CD4-positive, alpha-beta T cell treated with Interleukin-4 for 4 hours (primary cell): ENCODE results near the gene ARHGEF16.

Source experiments
- DNase-seq: peaks from one replicate; pipeline ENCODE4 v3.0.0-alpha.2; 2020

The ARHGEF16 gene

DNA sequence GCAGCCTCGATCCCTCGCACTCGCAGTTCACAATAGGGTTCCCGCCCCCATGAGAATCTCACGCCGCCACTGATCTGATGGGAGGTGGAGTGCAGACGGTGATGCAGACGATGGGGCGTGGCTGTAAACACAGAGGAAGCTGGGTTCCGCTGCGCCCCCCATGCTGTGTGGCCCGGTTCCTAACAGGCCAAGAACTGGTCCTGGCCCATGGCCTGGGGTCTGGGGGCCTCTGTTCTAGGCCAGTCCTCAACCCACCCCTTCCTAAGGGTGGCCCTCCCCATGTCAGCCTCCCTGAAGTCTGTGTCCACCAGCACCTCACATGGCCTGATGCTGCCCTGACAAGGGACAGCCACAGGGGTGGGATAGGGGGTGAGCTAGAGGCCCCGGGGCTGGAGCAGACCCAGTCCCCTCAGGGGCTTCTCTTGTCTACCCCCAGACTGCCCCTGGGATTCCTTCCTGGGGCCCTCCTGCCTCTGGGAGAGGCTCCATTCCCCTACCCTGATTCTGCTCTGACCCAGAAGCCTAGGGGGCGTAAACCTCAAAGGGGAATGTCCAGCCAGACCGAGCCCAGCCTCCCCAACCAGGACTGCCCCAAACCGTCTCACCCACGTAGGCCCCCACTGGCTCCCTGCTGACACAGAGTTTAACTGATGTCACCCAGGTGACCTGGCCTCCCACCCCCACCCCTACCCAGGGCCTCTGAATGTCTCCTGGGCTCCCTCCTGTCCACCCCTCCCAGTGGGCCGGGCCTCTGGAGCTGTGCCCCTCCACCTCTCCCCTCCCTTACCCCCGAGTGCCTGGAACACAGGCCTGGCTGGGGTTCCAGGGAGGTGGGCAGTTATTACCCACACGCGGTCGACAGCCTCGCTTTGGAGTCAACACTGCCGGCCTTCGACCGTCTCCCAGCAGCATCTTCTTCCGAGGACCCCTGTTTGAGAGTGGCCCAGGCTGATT, 14.8 kb upstream of the ARHGEF16 start:
- DNase-seq: no peak

DNA sequence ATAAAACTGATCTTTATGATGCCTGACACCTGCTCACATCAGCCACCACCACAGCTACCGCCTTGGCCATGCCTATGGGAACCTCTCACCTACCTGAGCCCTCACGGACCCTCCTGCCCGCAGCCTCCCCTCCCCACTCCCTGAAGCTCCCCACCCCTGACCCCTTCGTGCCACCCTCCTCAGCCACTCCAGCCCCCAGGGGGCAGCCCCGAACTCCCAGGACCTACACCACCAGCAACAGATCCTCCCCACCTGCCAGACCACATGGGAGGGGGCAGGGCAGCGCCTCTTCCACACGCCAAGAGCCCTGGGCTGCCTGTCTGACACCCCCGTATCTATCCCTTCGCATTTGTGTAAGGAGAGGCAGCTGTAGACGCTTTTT, 14.2 kb upstream of the ARHGEF16 start:
- DNase-seq: no peak

DNA sequence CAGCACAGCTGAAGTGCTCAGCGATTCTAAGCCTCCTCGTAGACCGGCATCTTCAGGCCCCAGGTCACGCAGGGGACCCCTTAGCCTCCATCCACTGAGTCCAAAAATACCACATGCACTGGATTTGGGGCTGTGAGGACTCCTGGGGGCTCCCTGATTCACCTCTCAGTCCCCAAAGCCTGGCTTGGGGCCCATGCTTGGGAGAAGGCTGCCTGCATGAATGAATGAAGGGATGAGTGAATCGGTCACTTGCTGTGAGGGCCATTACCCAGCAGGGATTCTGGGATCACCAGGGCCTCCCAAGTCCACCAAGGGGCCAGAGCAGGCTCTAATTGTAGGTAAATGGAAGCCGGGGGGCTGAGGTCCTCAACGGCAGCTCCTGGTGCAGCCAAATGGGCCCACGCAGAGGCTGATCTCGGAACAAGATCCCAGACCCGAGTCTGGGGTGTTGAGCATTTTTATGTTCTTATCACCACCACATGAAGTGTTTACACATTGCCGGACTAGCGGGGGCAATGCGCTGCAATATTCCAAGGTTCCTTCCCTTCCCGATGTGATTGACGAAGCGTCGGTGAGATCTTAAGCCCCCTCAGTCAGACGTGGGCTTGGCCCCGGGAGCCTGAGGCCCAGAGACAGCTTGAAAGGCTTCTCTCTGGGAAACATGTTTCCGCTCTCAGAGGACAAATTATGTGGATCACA, 13.6 kb upstream of the ARHGEF16 start:
- DNase-seq: no peak

DNA sequence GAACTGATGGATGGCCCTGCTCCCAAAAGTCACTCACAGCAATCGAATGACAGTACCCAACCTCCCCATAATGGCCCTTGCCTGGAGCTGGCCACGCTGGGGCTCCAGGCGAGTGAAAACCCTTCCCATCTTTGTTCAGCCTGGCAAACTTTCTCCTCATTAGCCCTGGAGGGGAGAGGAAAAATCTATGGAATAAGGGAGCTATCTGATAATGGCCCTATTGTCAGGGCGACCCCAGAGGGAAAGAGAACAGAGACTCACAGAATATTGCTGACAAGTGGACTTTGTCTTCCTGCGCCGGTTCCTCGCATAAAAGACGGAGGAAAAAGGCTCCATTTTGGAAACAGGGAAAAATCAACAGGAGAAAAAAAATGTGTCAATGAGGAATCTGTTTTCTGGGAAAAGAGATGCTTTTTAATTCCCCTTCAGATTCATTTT, 13.0 kb upstream of the ARHGEF16 start:
- DNase-seq: no peak

DNA sequence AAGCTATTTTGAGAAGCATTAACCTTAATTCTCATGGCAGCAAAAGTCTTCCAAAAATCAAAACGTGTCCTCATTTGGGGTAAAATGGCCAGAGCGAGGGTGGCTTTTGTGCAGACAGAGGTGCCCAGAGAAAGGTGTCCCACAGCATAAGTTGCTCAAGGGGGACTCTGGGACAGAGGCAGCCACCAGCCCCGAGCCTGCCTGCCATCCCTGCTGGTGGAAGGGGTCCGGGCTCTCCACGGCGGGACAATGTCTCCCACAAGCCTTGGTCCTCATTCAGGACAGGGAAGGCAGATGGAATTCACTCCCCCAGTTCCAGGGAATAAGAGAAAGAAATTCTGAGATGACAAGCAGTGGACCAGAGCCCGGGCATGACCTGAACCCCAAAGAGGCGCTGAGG, 12.6 kb upstream of the ARHGEF16 start:
- no peak for DNase-seq

DNA sequence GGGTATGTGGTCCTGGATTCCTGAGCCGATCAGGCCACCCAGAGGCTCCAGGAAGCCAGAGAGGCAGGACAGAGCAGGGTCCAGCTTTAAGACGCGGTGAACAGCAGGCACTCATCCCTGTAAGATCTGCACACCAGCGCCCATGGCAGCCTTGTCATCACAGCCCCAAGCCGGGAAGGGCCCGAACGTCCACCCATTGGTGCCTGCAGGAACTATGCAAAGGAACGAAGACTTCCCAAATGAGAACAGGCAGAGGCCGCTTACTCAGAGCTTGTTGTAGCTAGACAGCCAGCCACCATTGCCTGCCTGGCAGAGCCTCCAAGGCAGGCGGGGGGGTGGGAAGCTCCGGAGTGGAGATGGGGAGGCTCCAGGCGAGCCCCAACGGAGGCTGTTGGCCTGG, 12.1 kb upstream of the ARHGEF16 start:
- DNase-seq: no peak

DNA sequence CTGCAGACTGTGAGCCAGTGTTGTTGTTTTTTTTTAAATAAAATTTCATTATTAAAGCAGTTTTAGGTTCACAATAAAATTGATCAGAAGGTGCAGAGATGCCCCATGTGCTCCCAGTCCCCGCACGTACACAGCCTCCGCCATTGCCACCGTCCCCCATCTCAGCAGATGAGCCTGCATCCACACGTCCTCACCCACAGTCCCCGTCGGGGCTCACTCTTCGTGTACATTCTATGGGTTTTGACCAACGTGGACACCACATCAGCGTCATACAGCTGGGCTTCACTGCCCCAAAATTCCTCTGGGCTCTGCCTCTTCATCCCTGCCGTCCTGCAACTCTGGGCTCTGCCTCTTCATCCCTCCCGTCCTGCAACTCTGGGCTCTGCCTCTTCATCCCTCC, 11.6 kb upstream of the ARHGEF16 start:
- no peak for DNase-seq

DNA sequence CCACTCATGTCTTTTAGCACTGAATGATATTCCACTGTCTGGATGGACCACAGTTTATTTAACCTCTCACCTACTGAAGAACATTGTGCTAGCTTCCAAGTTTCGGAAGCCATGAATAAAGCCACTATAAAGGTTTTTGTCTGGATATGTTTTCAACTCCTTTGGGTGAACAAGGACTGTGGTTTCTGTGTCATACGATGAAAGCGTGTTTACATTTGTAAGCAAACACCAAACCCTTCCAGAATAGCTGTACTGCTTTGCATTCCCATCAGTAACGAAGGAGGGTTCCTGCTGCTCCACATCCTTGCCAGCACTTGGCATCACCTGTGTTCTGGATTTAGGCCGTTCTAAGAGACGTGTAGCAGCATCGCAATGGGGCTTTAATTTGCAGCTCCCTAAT, 10.7 kb upstream of the ARHGEF16 start:
- DNase-seq: no peak

DNA sequence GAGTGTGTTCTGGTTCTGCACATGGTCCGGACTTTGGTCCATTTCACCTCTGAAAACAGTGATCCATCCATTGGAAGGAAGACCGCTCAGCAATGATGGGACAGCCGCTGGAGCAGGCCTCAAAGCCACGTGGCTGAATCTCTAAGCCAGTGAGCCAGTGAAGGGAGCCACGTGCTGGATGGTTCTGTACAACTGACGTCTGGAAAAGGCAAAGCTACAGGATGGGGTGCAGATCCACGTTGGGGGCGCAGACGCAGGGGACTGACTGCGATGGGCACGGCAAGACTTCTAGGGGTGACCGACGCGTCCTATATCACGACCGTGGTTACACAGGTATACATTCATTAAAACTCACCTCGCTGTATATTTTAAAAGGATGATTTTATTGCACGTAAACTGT, 10.2 kb upstream of the ARHGEF16 start:
- no peak for DNase-seq

DNA sequence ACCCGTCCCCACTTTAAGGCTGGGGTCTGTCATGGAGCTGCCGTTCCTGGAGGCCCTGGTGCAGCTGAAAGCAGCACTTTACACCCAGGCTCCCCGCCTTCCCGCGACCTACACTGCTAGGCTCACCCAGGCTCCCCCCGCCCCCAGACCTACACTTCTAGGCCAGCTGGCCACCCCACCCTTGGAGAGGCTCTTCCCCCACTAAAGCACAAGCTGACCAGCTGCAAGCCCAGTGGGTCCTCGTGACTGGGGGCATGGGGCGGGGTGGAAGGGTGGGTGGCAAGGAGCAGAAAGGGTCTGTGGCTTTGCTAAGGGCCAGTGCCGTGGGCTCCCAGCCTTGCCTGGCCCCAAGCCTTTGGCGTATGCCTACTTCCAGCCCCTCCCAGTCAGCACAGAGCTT, 9.7 kb upstream of the ARHGEF16 start:
- no peak for DNase-seq

DNA sequence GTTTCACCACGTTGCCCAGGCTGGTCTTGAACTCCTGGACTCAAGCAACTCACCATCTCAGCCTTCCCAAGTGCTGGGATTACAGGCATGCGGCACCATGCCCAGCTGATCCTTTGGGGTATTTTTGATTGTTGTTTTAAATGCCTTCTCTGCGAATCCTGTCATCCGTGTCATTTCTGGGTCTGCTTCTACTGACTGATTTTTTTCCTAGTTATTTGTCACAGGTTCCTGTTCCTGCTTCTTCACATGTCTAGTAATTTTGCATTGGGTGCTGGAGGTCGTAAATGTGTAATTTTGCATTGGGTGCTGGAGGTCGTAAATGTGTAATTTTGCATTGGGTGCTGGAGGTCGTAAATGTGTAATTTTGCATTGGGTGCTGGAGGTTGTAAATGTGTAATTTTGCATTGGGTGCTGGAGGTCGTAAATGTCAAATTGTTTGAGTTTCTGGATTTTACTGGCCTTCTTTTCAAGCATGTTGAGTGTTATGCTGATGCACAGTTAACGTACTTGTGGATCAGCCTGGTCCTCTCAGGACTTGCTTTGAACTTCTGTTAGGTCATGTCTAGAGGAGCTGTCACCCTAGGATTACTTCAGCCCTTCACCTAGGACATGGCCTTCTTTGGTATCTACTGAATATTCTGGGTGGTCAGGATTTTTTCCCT, 4.1 kb upstream of the ARHGEF16 start:
- no peak for DNase-seq

DNA sequence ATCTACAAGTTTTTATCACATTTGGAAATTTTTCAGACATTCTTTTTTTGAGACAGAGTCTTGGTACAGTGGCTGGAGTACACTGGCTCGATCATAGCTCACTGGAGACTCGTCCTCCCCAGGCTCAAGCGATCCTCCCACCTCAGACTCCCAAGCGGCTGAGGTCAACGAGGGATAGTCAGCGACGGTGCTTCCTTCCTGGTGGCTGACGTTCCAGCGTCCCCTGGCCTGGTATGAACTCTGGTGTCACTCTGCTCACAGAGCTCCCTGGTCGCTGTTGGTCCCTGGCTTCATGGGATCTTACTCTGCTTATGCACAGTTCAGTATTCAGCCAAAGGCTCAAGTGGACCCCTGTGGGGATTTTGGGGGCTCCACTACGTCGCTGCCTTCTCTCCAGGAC, 3.5 kb upstream of the ARHGEF16 start:
- no peak for DNase-seq

DNA sequence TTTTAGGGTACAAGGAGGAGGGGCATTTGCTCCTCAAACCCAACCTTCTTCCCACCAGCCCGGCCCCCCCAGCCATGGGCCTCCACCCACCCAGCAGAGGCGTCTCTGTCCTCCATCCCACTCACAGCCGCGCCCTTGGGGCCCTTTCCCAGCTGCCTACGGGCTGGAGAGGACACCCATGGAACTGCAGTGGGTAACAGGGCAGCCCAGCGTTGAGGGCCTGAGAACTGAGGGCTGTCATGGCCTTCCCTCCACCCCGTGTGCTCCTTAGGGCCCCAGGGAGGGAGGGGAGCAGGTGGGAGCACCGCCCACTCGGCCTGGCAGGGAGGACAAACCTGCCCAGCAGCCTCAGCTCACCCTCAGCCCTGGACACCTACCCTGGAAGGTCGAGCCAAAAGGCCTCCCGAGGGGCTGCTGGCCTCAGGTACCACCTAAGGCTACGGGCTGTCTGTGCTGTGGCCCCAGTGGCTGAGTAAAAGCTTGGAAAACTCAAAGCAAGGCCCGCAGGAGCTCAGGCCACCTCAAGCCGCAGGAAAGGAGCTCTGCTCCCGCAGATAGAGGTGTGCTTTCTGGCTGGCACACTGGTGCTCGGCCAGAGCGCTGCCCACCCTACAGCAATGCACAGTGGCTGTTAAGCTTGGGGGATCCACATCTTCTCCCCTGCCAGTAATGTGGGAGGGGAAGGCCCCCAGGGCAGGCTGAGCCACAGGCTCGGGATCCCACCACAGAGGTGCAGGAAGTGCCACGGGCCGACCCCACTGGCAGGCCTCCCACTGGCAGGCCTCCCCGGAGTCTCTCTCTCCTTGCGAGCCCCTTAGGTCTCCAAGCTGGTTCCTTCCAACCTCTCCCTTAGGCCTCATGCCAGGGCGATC, 2.2 kb upstream of the ARHGEF16 start:
- DNase-seq: no peak

DNA sequence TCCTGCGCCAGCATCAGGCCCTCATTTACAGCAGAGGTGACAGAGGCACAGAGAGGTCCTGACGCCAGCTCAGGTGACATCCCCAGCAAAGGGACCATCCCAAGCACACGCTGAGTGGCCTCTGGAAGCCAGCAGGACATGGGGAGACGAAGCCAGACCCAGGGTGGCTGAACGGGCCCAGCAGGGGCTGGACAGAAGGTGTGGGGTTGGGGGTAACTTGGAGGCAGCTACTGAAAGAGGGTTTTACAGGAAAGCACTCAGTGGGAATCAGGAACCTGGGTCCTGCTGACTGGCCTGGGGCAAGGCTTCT, 1.6 kb upstream of the ARHGEF16 start:
- no peak for DNase-seq

DNA sequence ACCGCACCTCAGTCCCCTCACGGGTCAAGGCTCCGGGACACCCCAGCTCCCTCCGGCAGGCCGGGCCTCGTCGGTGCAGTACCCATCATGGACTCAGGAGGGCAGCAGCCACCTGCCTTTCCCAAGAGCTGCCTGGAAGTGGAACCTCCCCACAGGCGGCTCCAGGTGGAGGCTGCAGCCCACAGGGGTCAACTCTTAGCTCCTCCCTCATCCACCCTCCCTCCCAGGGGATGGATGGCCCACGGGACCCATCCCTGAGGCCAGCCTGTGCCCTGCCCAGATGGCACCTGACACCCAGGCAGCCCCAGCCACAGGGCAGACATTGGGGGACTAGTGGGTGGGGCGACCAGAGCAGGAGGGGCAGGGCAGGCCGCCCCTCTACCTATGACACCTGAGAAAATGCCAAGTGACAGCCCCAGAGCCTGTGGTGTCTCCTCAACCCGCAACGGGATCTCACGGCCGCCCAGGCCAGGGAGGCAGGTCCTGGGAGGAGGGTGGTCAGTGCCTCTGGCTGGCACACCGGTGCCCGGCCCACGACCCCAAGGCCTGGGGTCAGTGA, 1.2 kb upstream of the ARHGEF16 start:
- DNase-seq: peak; percentile 61

DNA sequence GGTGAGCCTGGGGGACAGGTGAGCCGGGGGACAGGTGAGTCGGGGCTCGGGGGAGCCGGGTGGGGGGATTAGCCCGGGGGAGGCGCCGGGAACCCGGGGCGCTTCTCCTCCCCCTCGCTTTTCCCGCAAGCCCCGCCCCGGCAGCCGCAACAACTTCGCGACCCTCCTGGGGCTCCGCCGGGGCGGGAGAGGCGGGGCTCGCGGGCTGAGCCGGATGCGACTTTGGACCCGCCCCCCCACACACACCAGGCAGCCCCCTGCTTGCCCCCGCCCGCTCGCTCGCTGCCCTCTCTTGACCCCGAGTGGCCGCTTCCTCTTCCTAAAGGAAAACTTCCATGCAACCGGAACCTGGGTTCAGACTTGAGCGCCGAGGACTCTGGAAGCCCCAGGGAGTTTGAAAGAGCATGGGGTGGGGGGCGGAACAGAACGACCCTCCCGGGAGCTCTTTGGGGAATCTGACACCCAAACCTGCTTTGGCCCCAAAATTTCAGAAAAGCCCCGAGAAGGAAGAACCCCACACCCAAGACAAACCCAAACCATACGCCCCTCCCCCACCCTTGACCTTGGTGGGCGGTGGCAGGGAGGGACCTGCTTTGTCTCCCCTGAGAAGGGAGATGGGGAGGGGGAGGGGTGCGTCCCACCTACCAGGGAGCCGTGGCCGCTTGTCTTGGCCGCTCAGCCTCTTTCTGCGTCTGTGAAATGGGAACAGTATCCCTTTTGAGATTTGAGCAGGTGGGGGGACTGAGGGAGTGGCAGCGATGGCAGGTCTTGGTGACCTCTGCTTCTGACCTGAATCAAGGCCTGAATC, 550 bp downstream of the ARHGEF16 start:
- no peak for DNase-seq

DNA sequence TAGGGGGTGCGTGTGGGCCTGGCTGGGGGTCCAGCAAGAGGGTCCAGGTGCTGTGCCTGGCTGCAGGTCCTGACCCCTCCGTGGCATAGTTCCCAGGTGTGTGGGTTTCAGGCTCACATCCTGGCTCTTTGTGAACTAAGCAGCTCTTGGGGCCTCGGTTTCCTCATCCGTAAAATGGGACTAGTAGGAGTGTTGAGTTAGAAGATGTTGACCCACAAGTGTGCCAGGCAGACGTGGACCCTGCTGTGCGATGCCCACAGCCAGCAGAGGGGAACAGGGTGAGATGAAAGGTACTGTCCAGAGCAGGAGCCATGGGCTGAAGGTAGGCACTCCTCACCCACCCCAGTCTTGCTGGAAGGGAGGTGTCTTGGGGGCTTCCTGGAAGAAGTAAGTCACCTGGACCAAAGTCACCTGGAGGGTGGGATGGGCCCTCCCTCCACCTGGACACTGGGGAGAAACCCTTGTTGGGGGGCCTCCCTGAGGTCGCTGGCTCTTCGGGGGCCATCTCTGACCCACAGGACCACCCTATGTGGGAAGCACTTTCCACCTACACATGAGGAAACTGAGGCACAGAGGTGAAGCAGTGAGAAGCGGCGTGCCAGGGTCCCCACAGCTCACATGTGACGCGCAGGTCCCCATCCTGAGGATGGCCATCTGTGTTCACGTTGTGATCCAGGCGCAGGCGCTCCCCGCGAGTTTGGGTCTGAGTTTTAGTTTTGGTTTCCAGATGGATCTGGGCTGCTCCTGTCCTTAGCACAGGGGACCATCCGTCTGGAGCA, 1.4 kb downstream of the ARHGEF16 start:
- no peak for DNase-seq

DNA sequence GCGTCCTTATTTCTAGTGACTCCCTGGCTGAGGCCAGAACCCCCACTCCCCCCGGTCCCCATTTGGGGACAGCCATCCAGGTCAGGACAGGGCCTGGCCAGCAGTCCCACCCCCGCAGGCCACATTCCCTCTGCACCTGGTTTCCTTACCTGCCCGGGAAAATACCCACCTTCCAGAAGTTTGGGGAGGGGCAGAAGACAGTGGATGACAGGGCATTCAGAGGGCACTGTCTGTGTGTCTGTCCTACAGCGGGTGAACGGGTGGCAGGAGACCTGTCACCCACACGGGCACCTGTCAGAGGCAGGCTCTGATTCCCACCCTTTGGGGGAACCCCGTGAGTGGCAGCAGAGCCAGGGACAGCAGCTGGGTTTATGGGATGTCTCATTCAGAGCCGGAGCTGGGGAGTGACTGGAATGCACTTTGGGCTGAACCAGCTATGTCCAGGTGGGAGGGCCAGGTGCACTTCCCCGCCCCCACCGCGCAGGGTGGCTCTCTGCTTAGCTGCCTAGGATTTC, 2.0 kb downstream of the ARHGEF16 start:
- no peak for DNase-seq

DNA sequence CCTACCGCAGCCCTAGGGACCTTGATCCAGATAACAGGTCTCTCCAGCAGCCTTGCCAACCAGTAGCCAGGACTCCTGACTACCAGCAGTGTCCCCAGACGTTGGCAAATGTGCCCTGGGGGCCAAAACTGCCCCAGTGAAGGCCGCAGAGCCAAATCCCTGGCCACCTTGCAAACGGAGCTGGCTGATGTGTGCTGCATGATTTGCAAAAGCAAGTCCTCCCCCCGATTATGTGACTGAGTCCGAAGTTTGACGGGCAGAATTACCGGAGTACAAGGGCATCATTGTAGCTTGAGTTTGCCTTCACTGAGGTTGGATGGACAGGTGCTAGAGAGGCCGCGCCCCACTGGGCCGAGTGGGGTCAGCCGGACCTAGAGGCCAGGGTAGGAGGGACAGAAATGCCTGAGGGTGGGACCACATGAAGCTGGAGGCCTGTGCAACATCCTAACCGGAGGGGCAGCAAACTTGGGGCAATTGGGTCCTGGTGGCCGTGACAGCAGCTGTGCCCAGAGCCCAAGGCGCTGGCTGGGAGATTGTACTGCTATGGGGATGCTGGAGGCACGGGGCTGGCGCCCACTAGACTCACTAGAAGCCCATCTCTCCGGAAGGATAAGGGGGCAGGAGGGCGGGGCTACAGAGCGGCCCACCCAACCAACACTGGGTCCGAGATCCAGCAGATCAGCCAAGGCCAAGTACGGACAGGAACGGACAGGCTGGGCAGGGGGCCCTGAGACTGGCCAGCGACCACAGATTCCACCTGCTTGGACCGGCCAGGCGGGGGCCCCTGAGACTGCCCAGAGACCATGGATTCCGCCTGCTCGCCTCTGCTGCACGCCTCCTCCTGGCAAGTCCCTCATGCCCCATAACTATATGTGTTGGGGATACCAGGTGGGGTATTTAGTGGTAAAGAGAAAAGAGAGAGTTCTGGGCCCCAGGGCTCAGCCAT, 2.8 kb downstream of the ARHGEF16 start:
- no peak for DNase-seq
